SK-N-MC (cell line): ENCODE results near the gene SUN1.

Experiments used
- EZH2 ChIP-seq: fragments of 200-600 bp; sonication (generic); IDR thresholded peaks from one replicate; pipeline ENCODE4 v1.6.1; 2017; ENCODE audit warnings: antibody characterized with exemption
- POLR2AphosphoS5 ChIP-seq: IDR thresholded peaks from 2 replicates; pipeline ENCODE4 v1.6.1; 2012; ENCODE audit warnings: mild to moderate bottlenecking, low read depth, low read length, borderline replicate concordance

GRCh38 chr7:831596-832166 lies 595 bp upstream of the SUN1 start:
- TF ChIP-seq POLR2AphosphoS5: no peak
- no peak for TF ChIP-seq EZH2
